ENCODE data around the gene TFAM. TPM values are rescaled to one million over a fixed set of nuclear protein-coding genes. Genes with fewer than 3 reads are reported as not detected.
A peak's percentile ranks its signal among the peaks of the same experiment; 100 is the strongest.

TFAM gene
- 32.0 TPM for total RNA-seq
- long read RNA-seq, full-length matches to known transcripts = 6 of 6 reads
- long read RNA-seq, partial matches to known transcripts = 0 of 6 reads
- long read RNA-seq, other reads (novel, unspliced or antisense) = 0 of 6 reads

DNA sequence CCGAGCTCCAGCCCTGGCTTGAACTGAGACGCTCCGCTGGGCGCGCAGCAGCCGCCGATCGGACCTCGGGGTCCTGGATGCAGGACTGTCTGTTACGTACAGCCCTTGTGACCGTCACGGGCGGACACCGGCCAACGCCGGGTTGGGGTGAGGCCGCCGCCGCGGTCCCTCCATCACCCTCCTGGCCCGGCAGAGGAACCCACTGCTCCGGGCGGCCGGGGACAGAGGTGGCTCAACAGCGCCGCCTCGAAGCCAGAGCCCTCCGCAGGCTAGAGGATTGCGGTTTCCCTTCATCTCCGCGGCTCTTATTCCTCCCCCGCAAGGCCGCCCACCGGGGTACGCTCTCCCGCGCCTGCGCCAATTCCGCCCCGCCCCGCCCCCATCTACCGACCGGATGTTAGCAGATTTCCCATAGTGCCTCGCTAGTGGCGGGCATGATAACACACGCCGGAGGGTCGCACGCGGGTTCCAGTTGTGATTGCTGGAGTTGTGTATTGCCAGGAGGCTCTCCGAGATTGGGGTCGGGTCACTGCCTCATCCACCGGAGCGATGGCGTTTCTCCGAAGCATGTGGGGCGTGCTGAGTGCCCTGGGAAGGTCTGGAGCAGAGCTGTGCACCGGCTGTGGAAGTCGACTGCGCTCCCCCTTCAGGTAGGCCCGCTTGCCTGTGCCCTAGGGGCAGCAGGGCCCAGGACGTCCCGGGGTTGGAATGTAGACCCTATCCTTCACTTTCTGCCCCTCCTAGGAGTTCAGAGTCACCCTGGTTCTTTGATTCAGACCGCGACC lies at the start of gene TFAM:
Gene TFAM, plus strand, starts transcription at position 412 of the 785 bp plus-strand sequence. Its CDS starts 138 bp downstream, at position 550.
- intact Hi-C loops (cut with DNase I) = loop anchor here (1.0 to 10.0 kb wide), 4 partner anchors 50 to 210 kb away; partner anchors contain the start of genes CISD1 and UBE2D1
- peak; percentile 99 for ATAC-seq
- DNase-seq (ENCODE audit: missing footprints) = peak; percentile 97

DNA sequence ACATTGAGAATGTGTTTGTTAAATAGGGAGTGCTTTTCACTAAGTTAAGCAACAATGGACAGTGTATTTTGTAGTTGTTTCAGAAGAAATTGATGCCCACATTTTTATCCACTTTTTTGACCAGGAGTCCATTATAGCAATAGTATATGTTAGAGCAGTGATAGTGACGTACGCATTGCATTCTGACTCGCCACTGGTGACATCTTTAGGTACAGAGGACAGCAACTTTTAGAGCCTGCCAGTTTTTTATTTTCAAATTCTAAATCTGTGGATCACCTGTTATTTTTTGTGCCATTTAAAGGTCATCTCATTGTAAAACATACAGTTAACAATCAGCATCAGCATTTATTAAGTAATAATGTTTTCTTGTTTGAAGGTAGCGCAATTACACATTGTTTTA lies 49.0 kb upstream of the TFAM start:
- intact Hi-C loops (cut with DNase I) = no loop called here
- no peak for ATAC-seq
- no peak for DNase-seq (ENCODE audit: missing footprints)

DNA sequence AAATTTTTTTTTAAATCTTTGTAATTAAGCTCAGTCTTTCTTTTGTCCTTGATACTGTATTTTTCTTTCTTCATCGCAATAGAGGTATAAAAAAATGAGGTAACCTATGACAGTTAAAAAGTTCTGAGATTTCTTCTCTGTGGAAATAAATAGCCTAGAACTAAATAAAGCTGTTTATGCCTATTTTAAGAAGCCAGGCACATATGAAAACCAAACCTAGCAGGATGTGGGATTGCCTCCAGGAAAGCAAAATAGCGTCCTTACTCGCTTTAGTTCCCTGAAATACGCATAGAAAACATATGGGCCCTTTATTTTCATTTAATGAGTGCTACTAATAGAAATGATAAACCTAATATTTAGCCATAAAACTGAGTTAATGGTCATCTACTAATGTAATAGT lies 43.8 kb upstream of the TFAM start:
- ATAC-seq = no peak
- DNase-seq (ENCODE audit: missing footprints) = no peak
- intact Hi-C loops (cut with DNase I) = no loop called here

DNA sequence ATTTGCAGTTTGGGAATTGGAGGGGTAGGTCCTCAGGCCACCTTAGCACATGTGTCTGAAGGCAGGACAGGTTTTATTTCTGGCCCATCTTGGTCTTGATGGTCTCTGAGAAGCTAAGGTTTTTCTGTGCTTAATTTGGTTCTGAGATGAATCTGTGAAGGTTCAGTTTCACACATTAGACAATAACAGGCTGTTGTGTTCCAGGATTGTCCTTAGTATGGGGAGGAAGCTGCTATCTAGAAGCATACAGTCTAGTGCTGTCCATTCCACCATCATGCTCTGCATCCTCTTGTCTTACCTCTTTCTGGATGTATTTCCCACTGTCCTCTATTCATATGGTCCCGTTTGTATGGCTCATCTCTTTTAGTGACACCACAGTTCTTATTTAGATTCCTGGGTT lies 43.3 kb upstream of the TFAM start:
- no peak for DNase-seq (ENCODE audit: missing footprints)
- ATAC-seq = no peak
- intact Hi-C loops (cut with DNase I) = no loop called here

DNA sequence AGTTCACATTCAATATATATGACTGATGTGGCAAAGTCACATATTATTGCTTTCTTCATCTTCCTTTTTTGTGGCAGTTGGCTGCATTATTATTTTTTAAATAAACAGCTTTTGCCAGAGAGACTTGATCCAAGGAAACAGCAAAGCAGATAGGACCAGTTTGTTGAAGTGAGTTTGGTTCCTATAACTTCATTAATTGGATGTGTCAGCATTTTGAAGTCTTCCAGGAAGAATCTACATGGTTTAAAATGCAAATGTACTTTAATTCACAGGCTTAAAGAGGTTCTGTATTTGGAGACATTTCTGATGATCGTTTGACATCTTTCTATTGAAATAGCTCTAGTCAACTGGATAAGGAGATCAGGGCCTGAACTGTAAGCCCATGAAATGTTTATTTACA lies 37.2 kb upstream of the TFAM start:
- DNase-seq (ENCODE audit: missing footprints) = no peak
- no peak for ATAC-seq
- intact Hi-C loops (cut with DNase I) = no loop called here

DNA sequence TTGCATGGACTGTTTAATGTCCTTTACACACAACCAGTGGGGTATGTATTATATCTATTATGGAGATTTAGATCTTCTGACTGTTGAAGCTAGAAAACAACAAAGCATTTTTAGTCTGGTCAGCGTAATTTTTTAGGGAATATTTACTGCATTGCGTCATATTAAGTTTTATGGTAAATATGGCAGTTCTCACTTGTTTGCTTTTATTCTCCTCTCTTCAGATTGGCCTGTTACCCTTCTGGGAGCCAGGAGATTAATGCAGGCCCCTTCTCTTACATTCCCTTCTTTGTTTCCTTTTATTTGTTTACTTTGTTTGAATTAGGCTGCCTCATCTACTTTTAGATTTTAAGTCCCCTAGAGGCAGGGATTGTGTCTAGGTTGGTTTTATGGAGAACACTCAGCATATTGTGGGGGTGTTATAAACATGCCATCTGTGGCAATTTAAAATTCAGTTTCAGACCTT lies 36.6 kb upstream of the TFAM start:
- ATAC-seq = no peak
- intact Hi-C loops (cut with DNase I) = no loop called here
- DNase-seq (ENCODE audit: missing footprints) = no peak

DNA sequence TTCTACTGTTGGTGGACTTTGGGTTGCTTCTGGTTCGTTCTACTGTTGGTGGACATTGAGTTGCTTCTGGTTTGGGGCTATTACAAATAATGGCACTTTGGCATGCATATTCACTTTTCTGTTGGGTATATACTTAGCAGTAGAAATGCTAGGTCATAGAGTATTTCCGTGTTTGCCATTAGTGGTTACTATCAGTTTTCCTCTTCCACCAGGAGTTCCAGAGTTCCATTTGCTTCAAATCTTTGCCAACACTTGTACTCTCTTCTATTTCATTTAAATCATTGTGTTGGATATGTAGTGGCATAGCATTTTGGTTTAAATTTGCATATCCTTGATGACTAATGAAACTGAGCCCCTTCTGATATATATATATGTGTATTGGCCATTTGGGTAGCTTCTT lies 35.2 kb upstream of the TFAM start:
- DNase-seq (ENCODE audit: missing footprints) = no peak
- ATAC-seq = no peak
- intact Hi-C loops (cut with DNase I) = no loop called here

DNA sequence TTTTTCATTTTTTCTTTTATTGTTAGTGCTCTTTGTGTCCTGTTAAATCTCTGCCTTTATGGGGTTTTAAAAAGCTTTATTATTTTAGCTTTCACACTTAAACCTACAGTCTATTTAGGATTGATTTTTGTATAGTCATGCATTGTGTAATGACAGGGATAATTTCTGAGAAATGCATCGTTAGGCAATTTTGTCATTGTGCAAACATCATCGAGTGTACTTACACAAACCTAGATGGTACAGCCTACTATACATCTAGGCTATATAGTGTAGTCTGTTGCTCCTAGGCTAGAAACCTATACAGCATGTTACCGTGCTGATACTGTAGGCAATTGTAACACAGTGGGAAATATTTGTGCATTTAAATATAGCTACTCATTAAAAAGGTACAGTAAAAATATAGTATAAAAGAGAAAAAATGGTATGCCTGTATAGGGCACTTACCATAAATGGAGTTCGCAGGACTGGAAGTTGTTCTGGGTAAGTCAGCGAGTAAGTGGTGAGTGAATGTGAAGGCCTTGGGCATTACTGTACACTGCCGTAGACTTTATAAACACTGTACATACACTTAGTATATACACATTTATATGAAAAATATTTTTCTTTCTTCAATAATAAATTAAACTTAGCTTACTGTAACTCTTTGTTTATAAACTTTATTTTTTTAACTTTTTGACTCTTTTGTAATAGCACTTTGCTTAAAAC lies 34.4 kb upstream of the TFAM start:
- DNase-seq (ENCODE audit: missing footprints) (no peak), ATAC-seq (no peak)
- intact Hi-C loops (cut with DNase I) = no loop called here

DNA sequence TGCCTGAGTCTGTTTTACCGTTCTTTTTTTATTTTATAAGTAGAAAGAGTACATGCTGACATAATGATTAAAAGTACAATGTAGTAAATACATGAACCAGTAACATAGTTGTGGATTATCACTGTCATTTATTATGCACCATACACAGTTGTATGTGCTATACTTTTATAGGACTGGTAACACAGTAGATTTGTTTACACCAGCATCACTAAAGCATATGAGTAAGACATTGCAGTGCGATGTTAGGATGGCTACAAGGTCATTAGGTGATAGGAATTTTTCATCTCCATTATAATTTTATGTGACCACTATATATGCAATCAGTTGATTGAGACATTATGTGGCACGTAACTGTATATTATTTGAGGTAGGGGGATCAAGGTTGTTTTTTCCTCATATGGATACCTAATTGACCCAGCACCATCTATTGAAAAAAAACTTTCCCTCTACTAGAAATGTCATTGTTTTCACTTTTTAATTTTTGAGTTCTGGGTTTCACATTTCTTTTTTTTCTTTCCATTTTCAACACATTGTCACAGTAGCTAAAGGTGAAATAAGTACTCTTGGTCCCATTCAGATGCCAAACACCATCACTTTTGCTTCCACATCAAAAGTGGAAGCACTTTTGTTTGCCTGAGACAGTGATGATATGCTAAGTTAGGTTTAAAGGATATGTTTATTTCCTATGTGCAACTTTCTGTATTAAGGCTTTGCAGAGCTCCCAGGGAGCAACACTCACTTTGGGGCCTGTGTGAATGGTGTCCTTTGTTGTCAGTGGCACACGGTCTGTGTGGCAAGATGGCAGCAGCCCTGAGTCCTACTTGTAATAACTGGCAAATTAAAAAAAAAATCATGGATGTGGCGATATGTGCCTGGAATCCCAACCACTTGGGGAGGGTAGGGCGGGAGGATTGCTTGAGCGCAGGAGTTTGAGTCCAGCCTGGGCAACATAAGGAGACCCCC lies 33.3 kb upstream of the TFAM start:
- no peak for ATAC-seq
- intact Hi-C loops (cut with DNase I) = no loop called here
- DNase-seq (ENCODE audit: missing footprints) = no peak

DNA sequence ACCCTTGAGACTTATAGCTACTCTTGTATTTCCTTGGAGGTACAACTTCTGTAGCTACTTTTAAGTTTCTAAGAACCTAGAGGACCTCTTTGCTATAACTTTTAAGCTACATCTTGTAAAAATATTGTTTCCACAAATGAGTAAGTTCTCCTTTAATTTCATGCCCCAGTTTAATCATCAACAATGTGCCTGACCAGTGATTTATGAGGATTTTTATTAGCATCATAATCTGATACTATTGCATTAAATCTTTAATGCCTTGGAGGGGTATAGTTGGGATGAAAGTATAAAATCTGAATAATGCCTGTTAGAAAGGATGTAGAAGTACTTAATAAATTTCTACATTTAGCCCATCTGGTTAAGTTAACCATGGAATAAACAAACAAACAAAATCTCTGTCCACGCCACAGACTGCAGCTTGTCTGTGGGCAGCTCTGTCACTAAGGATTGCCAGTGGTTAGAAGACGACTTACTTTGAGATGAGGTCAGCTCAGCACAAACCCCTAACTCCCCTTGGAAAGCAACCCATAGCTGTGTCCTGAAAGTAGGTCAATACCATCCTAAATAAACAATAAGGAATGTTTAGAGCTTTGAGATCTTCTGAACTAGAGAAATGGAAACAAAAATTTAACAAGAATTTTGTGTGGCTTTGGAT lies 32.1 kb upstream of the TFAM start:
- ATAC-seq = no peak
- DNase-seq (ENCODE audit: missing footprints) = no peak
- intact Hi-C loops (cut with DNase I) = no loop called here

DNA sequence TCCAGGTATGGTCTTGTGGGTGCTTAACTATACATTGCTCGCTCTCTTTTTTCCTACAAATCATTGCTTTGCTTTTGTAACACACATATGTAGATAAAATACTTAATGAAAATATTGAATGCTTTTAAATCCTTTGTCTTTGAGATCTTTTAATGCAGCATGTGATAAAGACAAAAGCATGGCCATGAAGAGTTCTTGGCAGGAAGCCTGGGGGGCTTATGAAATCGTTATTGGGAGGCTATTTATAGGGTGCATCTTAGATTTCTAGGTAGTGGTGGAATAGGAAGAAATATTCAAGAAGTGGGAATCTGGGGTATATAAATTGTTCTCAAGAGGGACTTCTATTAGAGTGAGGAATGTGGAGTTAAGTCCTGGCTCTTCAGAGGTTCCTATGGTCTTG lies 28.5 kb upstream of the TFAM start:
- ATAC-seq = no peak

DNA sequence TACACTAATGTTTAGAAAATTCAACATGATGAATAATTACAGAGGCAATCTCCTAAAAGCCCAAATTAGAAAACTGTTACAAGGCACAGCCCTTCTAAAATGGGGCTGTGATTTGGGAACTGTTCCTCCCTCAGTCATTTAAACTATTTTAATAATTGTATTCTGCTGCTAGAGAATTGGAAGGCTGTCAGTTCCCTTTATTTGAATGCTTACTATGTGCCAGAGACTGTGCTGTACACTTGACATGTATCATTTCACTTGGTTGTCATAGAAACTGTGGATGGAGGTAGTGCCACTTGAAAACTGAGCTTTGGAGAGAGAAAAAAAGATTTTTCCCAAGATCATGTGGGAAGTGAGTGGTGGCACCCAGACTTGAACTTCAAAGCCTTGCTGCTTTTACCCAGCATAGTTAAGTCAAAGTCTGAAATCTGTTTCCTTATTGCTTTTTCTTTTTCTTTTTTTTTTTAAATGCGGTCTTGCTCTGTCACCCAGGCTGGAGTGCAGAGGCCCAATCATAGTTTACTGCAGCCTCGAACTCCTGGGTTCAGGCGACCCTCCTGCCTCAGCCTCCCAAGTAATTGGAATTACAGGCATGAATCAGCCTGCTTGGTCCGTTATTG lies 26.8 kb upstream of the TFAM start:
- no peak for DNase-seq (ENCODE audit: missing footprints)
- intact Hi-C loops (cut with DNase I) = no loop called here
- ATAC-seq = no peak

More for the DNA sequence above, 28.5 kb upstream of the TFAM start:
- intact Hi-C loops (cut with DNase I) = no loop called here
- DNase-seq (ENCODE audit: missing footprints) = no peak

DNA sequence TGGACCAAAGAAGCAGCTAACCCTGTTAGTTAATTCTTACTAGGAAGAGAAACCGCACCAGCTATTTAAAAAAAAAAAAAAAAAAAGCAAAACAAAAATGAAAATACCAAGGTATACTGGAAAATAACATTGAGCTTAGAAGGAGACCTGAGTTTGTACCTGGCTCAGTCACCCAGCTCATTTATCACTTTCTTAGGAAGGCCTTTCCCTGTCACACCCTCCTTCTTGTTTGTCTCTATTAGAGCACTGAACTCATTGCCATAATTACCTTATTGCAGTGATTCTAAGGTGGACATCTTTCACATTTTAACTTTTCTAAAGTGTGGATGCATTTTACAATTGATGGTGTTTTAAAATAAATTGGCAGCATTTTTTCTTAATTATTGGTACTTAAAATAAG lies 26.3 kb upstream of the TFAM start:
- intact Hi-C loops (cut with DNase I) = no loop called here
- DNase-seq (ENCODE audit: missing footprints) (no peak), ATAC-seq (no peak)

DNA sequence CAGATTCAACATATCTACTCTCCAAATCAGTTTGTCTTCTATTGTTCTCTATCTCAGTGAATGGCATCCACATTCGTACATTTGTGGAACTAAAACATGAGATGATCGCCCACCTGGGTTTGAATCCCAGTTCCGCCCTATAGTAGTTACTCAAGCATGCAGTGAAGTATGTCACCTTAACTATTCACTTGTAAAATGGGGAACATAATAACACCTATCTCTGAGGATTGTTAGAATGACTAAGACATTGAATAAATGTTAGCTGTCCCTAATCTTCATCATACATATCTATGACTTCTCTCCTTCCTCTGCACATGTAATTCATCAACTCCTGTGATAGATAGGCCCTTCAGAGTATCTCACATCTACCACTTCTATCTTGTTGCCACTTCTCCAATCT lies 25.7 kb upstream of the TFAM start:
- ATAC-seq (no peak), DNase-seq (ENCODE audit: missing footprints) (no peak)
- intact Hi-C loops (cut with DNase I) = no loop called here

DNA sequence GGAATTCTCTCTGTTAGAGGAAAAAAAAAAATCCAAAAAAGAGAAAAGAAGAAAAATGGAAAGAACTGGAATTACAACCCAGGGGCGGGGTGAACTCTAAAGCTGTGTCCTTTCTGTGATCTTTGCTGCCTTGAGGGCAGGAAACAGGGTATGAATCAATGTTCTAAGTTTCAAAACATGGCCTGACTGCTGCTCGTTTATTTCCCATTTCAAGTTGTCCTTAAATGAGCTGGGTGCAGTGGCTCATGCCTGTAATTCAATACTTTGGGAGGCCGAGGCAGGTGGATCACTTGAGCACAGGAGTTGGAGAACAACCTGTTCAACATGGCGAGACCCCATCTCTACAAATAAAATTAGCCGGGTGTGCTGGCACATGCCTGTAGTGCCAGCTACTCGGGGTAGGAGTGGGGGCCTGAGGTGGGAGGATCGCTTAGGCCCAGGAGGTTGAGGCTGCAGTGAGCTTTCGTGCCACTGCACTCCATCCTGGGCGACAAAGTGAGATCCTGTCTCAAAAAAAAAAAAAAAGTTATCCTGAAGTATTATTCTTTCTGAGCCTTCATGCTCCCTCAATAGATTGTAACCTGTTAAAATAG lies 24.7 kb upstream of the TFAM start:
- ATAC-seq = no peak
- intact Hi-C loops (cut with DNase I) = no loop called here
- no peak for DNase-seq (ENCODE audit: missing footprints)

DNA sequence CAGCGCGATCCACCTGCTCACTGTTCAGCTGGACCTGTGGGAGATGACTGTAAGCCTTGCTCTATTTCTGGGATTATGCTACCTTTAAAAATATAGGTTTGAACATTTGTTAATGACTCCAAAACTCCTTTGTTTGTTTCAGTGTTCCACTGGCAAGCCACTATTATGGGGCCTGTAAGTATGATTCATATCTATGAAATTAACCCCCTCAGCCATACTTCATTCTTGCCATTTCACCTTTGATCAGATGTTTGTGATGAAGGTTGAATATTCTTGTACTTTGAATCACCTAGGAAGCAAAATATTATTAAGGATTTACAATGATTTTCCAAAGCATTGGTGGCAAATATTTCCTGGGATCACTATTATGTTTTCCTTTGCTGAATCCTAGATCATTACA lies 23.9 kb upstream of the TFAM start:
- ATAC-seq = no peak
- DNase-seq (ENCODE audit: missing footprints) = no peak
- intact Hi-C loops (cut with DNase I) = no loop called here

DNA sequence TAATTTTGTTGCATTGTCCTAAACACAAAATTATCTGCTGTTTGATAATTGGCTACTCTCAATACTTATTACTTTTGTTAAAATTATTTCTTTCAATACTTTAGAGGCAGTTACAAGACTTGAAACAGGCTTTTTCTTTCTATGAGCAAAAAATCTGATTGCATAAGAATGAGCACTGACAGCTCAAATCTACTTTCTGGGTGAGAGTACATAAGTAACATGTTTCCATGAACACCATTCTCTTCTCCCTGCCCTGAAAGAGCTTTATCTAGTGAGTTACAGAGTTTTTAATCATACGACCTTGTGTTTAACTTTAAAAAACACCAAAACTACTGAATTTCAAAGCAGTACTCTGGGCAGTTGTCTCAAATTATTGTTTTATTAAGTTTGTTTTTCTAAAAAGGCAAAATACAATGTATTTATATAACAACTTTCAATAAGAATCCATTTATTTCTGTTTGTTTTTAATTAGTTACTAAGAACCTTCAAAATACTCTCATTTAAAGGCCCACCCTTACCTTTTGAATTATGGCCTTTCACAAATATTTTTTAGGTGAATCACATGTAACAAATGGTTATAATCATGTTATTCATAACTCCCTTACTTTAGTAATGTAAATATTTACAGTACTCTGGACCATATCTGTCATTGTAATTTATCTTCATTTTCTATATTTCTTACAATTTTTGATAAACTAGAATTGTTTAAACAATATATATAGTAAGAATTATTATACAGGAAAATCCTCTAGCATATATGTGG lies 23.0 kb upstream of the TFAM start:
- DNase-seq (ENCODE audit: missing footprints) (no peak), ATAC-seq (no peak)
- intact Hi-C loops (cut with DNase I) = no loop called here

Measured in Right ventricle myocardium inferior (tissue), 1 donor.